ENCODE measurements around the gene NR0B2. TPM values are rescaled to one million over a fixed set of nuclear protein-coding genes. Genes with fewer than 3 reads are reported as not detected.

Gene NR0B2
- total and polyA plus RNA-seq, 2 of the 13 experiments (the other 11 are each of a cell fraction or from before 2014, with no cell fraction given) = 72.5 to 133 TPM

DNA sequence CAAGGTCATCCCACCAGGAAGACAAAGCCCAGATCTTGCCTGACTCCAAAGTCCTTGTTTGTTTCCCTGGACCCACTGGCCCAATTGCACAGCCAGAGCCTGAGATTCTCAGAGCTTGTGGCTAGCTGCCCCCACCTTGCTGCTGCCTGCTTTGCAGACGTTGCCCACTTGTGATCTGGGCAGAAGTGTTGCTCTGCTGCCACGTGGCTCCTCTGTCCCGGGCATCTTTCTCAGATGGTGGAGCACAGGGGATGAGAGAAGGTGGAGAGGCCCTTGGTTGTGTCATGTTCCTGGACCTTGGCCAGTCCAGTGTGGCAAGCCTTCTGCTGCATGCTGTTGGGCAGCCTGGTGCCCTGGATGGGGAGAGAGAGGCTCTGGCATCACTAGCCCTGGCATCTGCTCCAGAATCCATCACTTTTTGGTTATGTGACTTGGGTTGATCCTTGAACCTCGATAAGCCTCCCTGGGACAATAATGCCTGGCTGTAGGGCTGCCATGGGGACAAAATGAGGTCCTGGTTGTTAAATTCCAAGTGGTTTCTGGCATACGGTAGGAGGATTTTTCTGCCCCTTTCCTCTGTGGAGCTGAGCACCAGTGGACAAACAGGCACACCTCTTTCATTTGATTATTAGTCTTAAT is 1.5 kb upstream of the NR0B2 start (continued):
- TF ChIP-seq, protein P1, sequence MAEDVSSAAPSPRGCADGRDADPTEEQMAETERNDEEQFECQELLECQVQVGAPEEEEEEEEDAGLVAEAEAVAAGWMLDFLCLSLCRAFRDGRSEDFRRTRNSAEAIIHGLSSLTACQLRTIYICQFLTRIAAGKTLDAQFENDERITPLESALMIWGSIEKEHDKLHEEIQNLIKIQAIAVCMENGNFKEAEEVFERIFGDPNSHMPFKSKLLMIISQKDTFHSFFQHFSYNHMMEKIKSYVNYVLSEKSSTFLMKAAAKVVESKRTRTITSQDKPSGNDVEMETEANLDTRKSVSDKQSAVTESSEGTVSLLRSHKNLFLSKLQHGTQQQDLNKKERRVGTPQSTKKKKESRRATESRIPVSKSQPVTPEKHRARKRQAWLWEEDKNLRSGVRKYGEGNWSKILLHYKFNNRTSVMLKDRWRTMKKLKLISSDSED (CRISPR knock-in tag; IDR thresholded peaks at IDR 0.05) = no peak
- TF ChIP-seq, protein P2, sequence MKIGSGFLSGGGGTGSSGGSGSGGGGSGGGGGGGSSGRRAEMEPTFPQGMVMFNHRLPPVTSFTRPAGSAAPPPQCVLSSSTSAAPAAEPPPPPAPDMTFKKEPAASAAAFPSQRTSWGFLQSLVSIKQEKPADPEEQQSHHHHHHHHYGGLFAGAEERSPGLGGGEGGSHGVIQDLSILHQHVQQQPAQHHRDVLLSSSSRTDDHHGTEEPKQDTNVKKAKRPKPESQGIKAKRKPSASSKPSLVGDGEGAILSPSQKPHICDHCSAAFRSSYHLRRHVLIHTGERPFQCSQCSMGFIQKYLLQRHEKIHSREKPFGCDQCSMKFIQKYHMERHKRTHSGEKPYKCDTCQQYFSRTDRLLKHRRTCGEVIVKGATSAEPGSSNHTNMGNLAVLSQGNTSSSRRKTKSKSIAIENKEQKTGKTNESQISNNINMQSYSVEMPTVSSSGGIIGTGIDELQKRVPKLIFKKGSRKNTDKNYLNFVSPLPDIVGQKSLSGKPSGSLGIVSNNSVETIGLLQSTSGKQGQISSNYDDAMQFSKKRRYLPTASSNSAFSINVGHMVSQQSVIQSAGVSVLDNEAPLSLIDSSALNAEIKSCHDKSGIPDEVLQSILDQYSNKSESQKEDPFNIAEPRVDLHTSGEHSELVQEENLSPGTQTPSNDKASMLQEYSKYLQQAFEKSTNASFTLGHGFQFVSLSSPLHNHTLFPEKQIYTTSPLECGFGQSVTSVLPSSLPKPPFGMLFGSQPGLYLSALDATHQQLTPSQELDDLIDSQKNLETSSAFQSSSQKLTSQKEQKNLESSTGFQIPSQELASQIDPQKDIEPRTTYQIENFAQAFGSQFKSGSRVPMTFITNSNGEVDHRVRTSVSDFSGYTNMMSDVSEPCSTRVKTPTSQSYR (CRISPR knock-in tag; IDR thresholded peaks at IDR 0.05; ENCODE audit: borderline replicate concordance) = peak; percentile 39; the same call in 1 of the 2 replicates
- TF ChIP-seq TEAD3 (CRISPR knock-in tag; optimal IDR thresholded peaks at IDR 0.05; ENCODE audit: borderline replicate concordance) = no peak
- 0 out of 2 replicates have a peak, but pooled peaks have one; percentile 47 for TF ChIP-seq ERF (CRISPR knock-in tag; IDR thresholded peaks at IDR 0.05)
- TF ChIP-seq MATR3 (CRISPR knock-in tag; IDR thresholded peaks at IDR 0.05) = no peak
- TF ChIP-seq ZSCAN12 (CRISPR knock-in tag; IDR thresholded peaks at IDR 0.05) = no peak
- no peak for TF ChIP-seq ZFP36 (IDR thresholded peaks at IDR 0.05; ENCODE audit: borderline replicate concordance, low read depth, low read length, partially characterized antibody)
- TF ChIP-seq, protein P3, sequence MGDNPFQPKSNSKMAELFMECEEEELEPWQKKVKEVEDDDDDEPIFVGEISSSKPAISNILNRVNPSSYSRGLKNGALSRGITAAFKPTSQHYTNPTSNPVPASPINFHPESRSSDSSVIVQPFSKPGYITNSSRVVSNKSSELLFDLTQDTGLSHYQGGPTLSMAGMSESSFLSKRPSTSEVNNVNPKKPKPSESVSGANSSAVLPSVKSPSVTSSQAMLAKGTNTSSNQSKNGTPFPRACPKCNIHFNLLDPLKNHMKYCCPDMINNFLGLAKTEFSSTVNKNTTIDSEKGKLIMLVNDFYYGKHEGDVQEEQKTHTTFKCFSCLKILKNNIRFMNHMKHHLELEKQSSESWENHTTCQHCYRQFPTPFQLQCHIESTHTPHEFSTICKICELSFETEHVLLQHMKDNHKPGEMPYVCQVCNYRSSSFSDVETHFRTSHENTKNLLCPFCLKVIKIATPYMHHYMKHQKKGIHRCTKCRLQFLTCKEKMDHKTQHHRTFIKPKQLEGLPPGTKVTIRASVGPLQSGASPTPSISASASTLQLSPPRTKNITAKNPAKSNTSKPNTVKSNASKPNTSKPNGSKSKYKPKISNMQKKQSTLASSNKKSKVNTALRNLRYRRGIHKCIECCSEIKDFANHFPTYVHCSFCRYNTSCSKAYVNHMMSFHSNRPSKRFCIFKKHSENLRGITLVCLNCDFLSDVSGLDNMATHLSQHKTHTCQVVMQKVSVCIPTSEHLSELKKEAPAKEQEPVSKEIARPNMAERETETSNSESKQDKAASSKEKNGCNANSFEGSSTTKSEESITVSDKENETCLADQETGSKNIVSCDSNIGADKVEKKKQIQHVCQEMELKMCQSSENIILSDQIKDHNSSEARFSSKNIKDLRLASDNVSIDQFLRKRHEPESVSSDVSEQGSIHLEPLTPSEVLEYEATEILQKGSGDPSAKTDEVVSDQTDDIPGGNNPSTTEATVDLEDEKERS (CRISPR knock-in tag; IDR thresholded peaks at IDR 0.05) = no peak; the same call in 1 of the 2 replicates
- TF ChIP-seq, protein P4, sequence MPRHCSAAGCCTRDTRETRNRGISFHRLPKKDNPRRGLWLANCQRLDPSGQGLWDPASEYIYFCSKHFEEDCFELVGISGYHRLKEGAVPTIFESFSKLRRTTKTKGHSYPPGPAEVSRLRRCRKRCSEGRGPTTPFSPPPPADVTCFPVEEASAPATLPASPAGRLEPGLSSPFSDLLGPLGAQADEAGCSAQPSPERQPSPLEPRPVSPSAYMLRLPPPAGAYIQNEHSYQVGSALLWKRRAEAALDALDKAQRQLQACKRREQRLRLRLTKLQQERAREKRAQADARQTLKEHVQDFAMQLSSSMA (CRISPR knock-in tag; IDR thresholded peaks at IDR 0.05) = no peak
- 0 out of 2 replicates have a peak, but pooled peaks have one; percentile 24 for TF ChIP-seq ZNF747 (CRISPR knock-in tag; IDR thresholded peaks at IDR 0.05; ENCODE audit: borderline replicate concordance)
- no peak for TF ChIP-seq SRF (IDR thresholded peaks at IDR 0.05; ENCODE audit: low read depth, low read length)
- TF ChIP-seq, protein P5, sequence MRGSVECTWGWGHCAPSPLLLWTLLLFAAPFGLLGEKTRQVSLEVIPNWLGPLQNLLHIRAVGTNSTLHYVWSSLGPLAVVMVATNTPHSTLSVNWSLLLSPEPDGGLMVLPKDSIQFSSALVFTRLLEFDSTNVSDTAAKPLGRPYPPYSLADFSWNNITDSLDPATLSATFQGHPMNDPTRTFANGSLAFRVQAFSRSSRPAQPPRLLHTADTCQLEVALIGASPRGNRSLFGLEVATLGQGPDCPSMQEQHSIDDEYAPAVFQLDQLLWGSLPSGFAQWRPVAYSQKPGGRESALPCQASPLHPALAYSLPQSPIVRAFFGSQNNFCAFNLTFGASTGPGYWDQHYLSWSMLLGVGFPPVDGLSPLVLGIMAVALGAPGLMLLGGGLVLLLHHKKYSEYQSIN (CRISPR knock-in tag; IDR thresholded peaks at IDR 0.05; ENCODE audit: borderline replicate concordance) = no peak
- TF ChIP-seq, protein P6, sequence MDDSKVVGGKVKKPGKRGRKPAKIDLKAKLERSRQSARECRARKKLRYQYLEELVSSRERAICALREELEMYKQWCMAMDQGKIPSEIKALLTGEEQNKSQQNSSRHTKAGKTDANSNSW (CRISPR knock-in tag; IDR thresholded peaks at IDR 0.05; ENCODE audit: borderline replicate concordance) = no peak
- TF ChIP-seq, protein P7, sequence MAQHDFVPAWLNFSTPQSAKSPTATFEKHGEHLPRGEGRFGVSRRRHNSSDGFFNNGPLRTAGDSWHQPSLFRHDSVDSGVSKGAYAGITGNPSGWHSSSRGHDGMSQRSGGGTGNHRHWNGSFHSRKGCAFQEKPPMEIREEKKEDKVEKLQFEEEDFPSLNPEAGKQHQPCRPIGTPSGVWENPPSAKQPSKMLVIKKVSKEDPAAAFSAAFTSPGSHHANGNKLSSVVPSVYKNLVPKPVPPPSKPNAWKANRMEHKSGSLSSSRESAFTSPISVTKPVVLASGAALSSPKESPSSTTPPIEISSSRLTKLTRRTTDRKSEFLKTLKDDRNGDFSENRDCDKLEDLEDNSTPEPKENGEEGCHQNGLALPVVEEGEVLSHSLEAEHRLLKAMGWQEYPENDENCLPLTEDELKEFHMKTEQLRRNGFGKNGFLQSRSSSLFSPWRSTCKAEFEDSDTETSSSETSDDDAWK (CRISPR knock-in tag; IDR thresholded peaks at IDR 0.05) = no peak
- TF ChIP-seq MAFF (IDR thresholded peaks at IDR 0.05; ENCODE audit: low read depth, low read length) = no peak
- TF ChIP-seq MLLT10 (CRISPR knock-in tag; IDR thresholded peaks at IDR 0.05) = no peak
- 0 out of 2 replicates have a peak, but pooled peaks have one; percentile 43 for TF ChIP-seq MEF2D (CRISPR knock-in tag; IDR thresholded peaks at IDR 0.05)
- TF ChIP-seq HHEX (CRISPR knock-in tag; IDR thresholded peaks at IDR 0.05) = no peak
- TF ChIP-seq HDAC6 (IDR thresholded peaks at IDR 0.05; ENCODE audit: low read depth, low read length) = no peak

All from HepG2 (cell line).